Ectodermal cell (in vitro differentiated cells): ENCODE results near the gene ANLN.
"Not testable (repeated sequence)": the region's sequence is repeated elsewhere in the genome, so short reads cannot be mapped to it uniquely, and the experiment has no call there.

Source experiments
- H3K27ac ChIP-seq: 2 replicates; pipeline ENCODE4 v1.7.0; 2013; ENCODE audit warnings: mild to moderate bottlenecking, low read depth, low read length; ENCODE audit not compliant: insufficient read depth, poor library complexity, severe bottlenecking
- H3K27me3 ChIP-seq: 2 replicates; pipeline ENCODE4 v1.7.0; 2013; ENCODE audit warnings: mild to moderate bottlenecking, low read length; ENCODE audit not compliant: insufficient read depth, control insufficient read depth, poor library complexity, severe bottlenecking
- H3K36me3 ChIP-seq: one replicate; pipeline ENCODE4 v1.7.0; 2013; ENCODE audit warnings: low read length; ENCODE audit not compliant: control insufficient read depth, insufficient read depth
- H3K4me1 ChIP-seq: one replicate; pipeline ENCODE4 v1.7.0; 2013; ENCODE audit warnings: low read length; ENCODE audit not compliant: control insufficient read depth, insufficient read depth
- H3K4me3 ChIP-seq: 2 replicates; pipeline ENCODE4 v1.7.0; 2013; ENCODE audit warnings: low read depth, low read length, control low read depth; ENCODE audit not compliant: insufficient read depth
- H3K9me3 ChIP-seq: 2 replicates; pipeline ENCODE4 v1.7.0; 2013; ENCODE audit warnings: mild to moderate bottlenecking, low read length, moderate library complexity; ENCODE audit not compliant: control insufficient read depth
- WGBS, 2 experiments: methylation state at CpG; one replicate each; pipeline ENCODE4 v1.1.7; 2013; ENCODE audit warnings: missing lambda C conversion rate in 2 of 2; 5-methylcytosine and 5-hydroxymethylcytosine counted together

Gene ANLN

GRCh38 chr7:36496576-36496975, 106.9 kb downstream of the ANLN start:
- no peak overlapping the region for H3K4me3 ChIP-seq
- 92 to 93% methylated on average over 6 of the region's 6 CpGs for WGBS, 2 experiments
- H3K4me1 ChIP-seq, result no peaks in the 10 kb centered on the region
- H3K9me3 ChIP-seq, result no peaks in the 10 kb centered on the region
- H3K27me3 ChIP-seq, result no peaks in the 10 kb centered on the region
- no peaks in the 10 kb centered on the region for H3K36me3 ChIP-seq
- no peak overlapping the region for H3K27ac ChIP-seq

- not testable (repeated sequence) for H3K27me3 ChIP-seq, H3K4me1 ChIP-seq, H3K4me3 ChIP-seq, H3K36me3 ChIP-seq, H3K27ac ChIP-seq, H3K9me3 ChIP-seq
- WGBS, 2 experiments, result 80 to 88% methylated on average over 6 of the region's 6 CpGs
These were observed 107.5 kb downstream of the ANLN start for GRCh38 chr7:36497176-36497575.

GRCh38 chr7:36497775-36498174, 108.1 kb downstream of the ANLN start:
- 74 to 88% methylated on average over 4 of the region's 4 CpGs for WGBS, 2 experiments

More at GRCh38 chr7:36497775-36498174, 108.1 kb downstream of the ANLN start:
- no peak overlapping the region for H3K4me3 ChIP-seq
- H3K36me3 ChIP-seq, result no peaks in the 10 kb centered on the region
- H3K4me1 ChIP-seq, result no peaks in the 10 kb centered on the region
- no peak overlapping the region for H3K27ac ChIP-seq
- no peaks in the 10 kb centered on the region for H3K9me3 ChIP-seq
- no peaks in the 10 kb centered on the region for H3K27me3 ChIP-seq
